Measurements from ENCODE around the gene ABO.
"Not testable (repeated sequence)": the region's sequence is repeated elsewhere in the genome, so short reads cannot be mapped to it uniquely, and the experiment has no call there.

Gene ABO

DNA sequence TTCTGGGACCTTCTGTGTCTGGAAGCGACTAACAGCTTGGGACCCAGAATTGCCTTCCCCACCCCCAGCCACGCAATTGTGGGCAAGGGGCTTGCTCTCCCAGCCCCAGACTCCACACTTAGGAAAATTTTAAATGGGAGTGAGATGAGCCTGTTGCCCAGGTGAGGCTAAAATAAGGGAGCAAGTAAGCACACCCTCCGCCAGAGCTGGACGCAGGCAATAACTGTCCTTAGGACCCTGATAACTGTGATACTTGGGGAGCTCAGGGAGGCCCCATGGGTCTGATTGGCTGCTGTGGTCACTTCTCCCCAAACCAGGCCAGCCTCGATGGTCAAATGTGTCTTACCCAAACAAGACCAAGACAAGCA lies 13.3 kb downstream of the ABO start:
- DNase-seq = no peak

DNA sequence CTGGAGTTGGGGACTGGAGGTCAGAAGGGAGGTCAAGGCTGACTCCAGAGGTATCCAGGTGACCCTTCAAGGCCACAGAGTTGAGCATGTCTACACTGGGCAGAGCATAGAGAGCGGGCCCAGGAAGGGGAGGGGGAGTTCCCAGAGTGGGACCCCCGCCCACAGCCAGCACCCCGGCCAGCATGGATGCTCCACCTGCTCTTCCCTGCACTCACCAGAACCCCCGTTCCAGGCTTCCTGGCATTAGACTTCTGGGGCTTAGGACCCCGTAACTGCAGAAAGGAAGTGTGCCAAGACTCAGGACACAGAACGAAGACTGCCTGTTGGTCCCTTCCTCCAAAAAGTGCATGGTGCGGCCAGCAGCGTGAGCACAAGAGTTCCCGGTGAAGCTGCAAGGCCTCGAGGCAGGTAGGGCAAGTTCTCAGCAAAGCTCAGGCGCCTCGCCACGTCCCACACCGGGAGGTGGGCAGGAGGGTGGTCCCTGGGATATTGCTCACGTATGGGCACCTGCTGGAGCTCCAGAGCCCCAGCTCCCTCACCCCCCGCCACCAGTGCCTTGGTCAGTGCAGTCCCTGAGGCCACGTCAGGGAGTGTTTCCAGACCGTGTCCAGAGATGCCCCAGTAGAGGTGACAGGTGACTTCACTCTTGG lies 13.8 kb downstream of the ABO start:
- no peak for DNase-seq

DNA sequence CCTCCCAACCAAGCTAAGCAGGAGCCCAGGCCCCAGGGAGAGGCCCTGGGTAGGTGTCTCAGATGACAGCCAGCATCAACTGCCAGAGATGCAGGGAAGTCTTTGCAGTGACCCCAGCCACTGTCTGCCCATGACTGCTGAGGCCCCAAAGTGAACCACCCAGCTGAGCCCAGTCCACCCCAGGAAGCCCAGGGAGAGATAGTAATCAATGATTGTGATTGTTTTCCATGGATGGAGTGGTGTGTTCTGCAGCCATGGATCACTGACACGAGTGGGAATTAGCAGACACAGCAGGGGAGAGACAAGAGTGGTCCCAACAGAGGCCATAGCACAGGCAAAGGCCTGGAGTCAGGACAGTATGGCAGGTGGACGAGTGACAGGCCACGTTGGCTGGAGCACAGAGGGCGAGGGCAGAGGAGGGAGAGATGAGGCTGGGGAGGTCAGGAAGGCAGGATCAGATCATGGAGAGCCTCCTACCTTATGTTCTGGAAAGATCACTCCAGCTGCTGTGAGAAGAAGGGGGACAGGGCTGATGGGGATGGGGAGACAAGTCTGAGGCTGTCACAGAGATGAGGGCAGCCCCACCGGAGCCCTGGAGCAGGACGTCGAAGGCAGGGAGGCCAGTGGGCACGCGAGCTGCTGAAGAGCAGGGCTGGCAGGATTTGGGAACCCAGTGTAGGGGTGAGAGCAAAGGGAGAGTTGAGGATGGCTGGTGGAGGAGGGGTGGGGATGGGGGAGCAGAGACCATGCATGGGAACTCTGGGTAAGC lies 14.5 kb downstream of the ABO start:
- DNase-seq = no peak

DNA sequence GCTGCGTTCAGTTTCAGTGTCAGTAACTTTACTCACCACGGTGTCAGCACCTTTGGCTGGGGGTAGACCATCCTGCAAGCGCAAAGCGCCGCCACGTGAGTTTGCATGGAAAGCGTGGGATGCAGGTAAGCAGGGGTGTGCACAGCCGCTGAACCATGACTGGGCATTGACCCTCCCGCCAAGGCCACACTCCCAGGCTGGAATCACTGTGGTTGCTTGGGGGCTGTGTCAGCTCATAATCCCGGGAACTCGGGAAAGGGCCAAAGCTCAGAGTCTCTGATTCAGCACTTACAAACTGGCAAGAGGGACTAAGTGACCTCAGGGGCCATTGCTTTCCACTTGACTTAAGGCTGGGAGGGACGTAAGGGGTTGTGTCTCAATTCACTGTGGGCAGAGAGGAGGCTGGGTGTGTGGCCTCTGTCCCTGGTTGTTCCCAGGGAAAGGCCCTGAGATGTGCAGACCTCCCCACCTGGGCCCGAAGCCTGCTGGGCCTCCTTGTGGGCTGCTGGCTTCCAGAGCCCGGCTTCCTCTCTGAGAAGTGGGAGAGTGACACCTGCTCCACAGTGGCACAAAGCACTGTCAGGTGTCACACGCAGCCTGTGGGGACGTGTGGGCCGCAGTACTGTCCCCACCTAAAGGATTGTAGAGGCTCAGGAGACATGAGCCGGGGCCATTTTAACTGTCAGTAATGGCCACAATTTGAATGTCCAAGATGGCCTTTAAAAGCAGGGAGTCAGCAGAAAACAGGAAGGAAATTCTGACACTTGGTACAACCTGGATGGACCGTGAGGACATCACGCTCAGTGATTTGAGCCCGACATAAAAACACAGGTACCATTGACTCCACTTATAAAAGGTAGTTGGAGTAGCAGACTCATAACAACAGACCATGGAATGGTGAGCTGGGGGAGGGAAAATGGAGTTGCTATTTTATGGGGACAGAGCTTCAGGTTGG lies 16.7 kb downstream of the ABO start:
- no peak for DNase-seq

DNA sequence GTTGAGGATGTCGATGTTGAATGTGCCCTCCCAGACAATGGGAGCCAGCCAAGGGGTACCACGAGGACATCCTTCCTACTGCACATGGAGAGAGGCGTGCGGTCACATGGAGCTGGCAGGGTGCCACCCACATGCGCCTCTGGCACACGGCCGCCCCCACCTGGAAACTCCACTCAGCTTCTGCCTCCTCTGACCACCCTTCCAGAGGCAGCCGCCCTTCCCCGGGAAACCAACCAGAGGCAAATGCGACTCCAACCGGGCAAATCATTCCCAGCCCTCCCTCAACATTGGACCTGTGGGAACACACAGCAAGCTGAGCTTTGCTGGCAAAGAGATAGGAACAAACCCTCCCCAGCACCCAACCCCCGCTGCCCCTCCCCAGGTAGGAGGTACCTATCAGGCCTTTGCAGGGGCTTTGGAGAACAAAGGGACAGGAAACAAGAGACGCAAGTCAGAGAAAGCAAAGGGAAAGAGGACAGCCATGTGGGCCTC lies 17.5 kb downstream of the ABO start:
- no peak for DNase-seq

DNA sequence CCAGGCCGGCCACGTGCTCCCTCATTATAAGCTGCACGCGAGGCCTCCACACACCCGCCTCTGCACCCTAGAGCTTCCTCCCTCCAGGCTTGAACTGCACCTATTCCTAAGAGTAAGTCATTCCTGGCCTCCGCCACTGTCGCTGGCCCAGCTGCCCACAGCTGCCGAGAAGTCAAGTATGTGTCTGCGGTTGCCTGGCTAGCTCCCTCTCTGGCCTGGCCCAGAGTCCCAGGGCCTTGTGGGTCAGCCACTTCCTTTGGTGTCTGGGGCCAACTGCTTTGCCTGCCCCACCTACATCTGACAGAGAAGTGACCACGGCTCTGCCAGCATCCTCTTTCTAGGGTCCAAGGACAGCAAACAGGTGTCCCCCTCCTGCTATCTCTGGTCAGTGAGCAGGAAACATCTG lies 18.3 kb downstream of the ABO start:
- DNase-seq = no peak

DNA sequence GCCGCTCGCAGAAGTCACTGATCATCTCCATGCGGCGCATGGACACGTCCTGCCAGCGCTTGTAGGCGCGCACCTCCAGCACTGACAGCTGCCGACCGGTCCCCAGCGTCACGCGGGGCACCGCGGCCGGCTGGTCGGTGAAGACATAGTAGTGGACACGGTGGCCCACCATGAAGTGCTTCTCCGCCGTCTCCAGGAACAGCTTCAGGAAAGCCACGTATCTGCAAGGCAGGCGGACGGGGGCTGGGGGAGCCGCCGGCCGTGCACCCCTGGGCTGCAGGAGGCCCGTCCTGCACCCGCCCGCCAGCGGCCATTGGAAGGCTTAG lies 18.9 kb downstream of the ABO start:
- no peak for DNase-seq

DNA sequence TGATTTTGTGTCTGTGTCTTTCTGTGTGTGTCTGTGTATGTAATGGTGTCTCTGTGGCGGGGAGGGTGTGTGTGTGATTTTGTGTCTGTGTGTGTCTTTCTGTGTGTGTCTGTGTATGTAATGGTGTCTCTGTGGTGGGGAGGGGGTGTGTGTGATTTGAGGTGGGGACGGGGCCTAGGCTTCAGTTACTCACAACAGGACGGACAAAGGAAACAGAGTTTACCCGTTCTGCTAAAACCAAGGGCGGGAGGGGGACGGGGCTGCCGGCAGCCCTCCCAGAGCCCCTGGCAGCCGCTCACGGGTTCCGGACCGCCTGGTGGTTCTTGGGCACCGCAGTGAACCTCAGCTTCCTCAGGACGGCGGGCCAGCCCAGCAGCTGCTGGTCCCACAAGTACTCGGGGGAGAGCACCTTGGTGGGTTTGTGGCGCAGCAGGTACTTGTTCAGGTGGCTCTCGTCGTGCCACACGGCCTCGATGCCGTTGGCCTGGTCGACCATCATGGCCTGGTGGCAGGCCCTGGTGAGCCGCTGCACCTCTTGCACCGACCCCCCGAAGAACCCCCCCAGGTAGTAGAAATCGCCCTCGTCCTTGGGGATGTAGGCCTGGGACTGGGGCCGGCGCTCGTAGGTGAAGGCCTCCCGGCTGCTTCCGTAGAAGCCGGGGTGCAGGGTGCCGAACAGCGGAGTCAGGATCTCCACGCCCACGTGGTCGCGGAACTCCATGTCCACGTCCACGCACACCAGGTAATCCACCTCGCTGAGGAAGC lies 19.4 kb downstream of the ABO start:
- DNase-seq = no peak

DNA sequence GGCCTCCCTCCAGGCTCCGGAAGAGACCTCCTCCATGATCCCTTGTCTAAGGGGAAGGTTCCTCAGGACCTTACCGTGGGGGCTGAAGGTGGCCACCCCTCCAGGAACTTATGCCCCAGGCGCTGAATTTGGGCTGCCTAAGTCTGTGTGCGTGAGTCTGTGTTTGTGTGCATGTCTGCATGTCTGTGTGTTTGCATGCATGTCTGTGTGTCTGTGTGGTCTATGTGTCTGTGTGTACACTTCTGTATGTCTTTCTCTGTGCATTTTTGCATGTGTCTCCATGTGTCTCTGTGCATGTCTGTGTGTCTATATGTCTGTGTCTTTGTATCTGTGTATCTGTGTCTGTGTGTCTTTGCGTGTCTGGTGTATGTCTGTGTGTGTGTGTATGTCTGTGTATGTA lies 20.5 kb downstream of the ABO start:
- no peak for DNase-seq

DNA sequence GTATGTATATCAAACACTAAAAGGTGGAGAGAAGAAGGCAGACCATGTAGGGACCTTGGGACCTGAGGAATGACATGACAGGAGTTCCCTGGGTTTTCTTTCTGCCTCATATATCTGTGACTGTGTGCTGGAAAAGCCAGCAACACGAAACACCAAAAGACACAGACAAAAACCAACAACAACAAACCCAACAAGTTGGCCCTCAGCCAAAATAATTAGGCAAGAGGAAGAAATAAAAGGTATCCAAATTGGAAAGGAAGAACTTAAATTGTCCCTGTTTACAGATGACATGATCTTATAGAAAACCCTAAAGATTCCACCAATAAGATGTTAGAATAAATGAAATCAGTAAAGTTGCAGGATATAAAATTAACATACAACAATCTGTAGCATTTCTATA lies 21.7 kb downstream of the ABO start:
- no peak for DNase-seq

DNA sequence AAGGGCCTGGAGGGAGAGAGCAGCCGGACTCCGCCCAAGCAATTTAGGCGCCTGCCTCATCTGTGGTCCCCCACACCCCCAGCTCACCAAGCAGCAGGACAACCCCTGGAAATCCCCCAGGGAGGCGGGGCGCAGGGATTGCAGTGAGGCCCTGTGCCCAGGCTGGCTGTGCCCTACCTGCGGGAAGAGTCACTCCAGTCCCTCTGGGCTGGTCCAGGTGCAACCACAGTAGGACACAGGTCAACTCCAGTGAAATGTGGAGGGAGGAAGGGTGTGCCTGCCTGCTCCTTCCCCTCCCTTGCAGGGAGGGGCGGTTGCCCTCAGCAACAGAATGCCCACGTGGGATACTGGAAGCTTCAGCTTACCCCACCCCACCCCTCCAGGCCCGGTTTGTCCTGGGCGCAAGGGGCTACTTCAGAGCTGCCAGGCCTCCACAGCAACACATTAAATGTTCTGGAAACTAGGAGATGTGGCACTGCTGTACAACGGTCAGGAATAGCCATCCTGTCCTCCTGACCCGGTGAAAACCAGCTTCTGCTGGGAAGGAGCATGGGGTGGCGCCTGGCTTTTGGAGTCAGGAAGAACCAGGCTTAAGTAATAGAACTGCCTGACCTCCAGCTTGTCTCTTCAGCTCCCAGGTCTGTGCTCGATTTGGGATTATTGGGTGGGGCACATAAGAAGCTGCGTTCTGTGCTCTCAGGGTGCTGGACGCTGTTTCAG lies 22.5 kb downstream of the ABO start:
- DNase-seq = no peak

DNA sequence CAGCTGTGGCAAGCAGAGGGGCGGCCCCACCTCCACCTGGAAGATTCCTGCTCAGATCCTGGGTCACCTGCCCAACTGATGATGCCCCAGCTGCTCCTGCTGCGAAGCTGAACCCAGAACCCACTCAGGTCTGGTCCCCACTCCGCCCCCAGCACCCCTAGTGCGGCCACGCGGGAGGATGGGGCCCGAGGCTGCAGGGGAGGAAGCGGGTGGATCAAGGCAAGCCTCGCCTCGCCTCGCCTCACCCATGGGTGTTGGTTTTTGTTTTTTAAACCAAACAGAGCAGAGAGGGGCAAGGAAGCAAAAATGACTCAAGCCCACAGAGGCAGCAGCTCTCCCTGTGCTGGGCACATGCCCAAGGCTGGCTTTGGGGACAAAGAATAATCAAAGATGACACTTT lies 23.2 kb downstream of the ABO start:
- DNase-seq = no peak

DNA sequence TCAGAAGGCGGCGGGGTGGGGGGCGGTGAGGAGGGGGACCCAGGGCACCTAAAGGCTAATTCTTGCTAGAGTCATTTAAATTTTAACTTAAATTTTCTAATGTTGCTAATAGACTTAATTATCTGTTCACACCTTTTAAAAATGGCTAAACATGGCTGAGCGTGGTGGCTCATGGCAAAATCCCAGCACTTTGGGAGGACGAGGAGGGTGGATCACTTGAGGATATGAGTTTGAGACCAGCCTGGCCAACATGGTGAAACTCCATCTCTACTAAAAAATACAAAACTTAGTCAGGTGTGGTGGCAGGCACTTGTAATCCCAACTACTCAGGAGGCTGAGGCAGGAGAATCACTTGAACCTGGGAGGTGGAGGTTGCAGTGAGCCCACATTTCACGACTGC lies 23.8 kb downstream of the ABO start:
- not testable (repeated sequence) for DNase-seq

DNA sequence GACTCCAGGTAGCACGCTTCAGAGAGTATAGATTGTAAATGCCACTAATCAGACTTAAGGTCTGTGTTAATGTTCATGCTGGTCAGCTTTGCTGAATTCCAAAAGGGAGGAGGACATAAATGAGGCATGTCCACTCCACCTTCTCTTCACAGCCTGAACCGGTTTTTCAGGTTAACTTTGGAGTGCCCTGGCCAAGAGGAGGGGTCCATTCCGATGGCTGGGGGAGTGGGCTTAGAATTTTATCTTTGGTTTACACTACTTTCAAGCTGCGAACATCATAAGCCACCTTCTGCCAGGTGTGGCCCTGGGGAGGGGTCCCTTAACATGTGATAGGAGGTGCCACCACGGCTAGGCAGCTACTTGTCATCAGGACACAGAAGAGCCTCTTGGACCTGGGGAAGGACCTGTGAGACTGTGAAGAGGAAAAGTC lies 24.2 kb downstream of the ABO start:
- no peak for DNase-seq

DNA sequence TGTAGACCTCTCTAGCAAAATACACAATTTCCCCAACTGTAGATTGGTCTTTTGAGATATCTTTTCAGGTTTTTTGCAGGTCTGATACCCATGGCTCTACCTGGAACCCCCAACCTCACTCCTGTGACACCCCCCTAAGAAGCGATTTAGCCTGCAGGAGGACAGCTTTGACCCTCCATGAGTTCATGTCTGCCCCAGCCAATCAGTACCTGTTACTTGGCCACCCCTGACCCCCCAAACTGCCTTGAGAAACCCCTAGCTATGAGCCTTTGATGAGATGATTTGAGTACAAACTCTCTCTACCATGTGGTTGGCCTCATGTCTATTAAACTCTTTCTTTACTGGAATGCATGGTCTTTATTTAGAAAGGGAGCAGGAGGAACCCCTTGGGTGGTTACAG lies 25.7 kb downstream of the ABO start:
- DNase-seq = no peak

DNA sequence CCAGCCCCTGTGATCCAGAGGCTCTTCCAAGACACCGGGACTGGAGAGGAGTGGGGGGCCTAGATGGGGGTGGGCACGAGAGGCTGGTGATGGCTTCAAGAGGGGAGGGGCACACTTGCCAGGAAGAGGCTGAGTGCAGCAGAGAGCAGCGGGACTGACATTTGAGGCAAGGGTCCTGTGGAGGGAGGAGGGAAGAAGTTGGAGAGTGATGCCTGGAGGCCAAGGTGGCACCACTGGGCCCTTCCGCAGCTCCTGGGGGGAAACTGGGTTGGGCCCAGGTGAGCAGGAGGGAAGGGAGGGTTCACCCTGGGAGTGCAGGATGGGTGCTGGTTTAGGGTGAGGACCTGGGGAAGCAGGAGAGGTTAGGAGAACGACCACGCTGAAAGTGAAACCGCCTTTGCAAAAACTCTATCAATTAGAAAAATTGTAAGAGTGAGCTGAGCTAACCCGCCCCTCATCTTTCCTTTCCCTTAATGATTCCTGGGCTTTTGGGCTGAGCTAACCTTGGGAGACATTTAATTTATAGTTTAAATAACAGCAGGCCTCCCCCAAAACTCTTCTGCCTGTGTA lies 26.2 kb downstream of the ABO start:
- no peak for DNase-seq

DNA sequence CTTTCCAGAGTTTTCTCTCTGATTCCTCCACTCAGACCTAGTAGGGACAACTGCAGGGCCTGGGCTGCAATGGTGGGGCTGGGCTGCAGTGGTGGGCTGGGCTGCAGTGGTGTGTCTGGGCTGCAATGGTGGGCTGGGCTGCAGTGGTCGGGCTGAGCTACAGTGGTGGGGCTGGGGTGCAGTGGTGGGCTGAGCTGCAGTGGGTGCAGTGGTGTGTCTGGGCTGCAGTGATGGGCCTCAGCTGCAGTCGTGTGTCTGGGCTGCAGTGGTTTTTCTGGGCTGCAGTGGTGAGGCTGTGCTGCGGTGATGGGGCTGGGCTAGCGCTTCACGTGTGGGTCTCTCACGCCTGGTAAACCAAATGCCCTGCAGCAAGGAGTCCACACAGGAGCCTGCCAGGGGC lies 27.4 kb downstream of the ABO start:
- no peak for DNase-seq

DNA sequence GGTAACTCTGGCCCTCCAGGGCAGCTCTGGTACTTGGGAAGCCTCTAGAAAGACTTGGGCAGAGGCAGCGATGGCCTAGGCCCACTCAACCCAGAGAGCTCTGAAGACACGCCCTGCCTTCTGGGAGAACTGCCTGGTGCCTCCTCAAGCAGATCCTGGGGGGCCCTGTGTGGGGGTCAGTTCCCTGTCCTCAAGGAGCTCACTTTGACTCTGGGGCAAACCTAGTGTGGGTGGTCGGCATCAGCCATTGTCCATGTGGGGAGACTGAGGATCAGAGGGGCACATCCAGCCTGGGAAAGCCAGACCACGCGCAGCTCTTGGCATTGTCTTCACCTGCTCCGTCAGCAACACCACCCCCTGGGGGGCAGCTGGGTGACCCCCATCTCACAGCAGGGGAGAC lies 28.0 kb downstream of the ABO start:
- DNase-seq = no peak

DNA sequence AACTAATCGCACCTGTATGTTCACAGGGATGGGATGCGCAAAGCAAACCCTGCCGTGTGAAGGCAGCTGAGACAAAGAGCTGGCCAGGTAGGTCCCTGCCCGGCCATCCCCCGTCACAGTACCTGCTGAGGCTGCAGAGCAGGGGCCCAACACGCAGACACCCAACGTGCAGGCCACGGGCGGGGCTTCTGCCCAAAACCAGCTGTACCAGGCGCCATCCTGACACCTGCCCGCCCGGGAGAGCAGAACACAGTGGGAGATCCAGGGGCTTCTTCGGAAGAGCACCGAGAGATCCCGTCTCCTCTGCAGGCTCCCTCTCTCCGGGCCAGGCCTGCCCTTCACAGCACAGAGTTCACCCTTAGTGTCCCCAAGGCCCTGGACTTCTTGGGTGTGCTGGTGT lies 28.4 kb downstream of the ABO start:
- no peak for DNase-seq

DNA sequence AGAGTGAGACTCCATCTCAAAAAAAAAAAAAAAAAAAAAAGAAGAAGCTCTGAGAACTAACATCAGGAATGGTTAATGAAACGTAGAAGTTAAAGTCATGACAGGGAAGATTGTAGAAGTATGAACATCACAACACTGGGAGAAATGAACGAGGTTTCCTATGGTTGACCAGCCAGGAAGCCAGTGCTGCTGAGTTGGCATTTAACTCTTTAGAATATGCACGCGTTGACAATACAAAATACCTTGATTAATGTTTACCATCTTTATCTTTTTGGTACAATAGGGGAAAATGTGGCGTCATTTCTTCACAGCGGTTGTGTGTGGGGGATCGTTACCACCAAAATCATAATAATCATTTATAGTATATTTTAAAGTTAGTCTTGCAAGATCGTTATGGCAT lies 32.0 kb downstream of the ABO start:
- DNase-seq = no peak

DNA sequence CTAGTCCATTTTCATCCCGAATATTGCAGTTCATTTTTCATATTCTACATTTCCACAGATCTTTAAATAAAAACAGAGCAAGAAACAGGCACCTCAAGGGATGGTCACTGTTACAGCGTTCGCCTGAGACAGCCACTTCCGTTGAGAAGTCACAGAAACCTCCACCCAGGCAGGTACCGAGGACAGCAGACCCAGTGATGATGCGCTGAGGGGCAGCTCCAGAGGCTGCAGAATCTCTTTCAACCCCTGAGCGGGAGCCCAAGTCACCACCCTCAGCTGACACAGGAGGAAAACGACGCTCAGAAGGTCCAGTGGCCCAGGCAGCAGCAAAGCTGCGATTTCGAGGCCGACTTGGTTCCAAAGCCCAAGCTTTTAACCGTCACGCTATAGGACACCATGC lies 32.8 kb downstream of the ABO start:
- no peak for DNase-seq

DNA sequence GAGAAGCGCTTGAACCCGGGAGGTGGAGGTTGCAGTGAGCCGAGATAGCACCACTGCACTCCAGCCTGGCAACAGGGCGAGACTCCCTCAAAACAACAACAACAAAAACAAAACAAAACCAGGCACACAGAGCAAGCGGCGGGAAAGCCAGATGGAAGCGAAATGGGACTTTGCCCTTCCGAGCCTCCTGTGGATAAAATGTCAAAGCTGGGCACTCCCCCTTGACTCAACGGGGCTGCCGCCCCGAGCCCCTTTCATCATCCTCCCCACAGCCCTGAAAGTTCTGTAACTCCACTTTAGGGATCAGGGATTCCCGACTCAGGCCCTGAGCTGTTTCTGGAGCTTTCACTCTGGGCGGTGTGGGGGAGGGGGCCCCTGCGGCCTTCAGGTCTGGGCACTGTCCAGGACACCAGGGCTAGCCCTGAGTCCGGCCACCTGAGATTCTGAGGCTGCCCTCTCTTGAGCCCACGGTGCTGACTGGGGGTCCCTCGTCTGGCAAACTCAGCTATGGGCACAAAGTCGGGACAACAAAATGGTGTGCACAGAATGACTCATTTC lies 35.4 kb downstream of the ABO start:
- no peak for DNase-seq
